Esophagus muscularis mucosa (tissue), 4 donors: ENCODE results near the gene HS6ST3. TPM values are rescaled to one million over a fixed set of nuclear protein-coding genes. Genes with fewer than 3 reads are reported as not detected.

Experiments used
- DNase-seq: peaks from one replicate; pipeline ENCODE4 v3.0.0-alpha.2; 2017; ENCODE audit errors: extremely low spot score
- H3K27ac ChIP-seq, 4 donors: fragments of 200-600 bp; sonication (generic); replicated peaks in 1 of 4; 1 replicate in 3 of 4; 2 replicates in 1 of 4; pipeline ENCODE4 v1.5.1; 2016 to 2019; ENCODE audit warnings: mild to moderate bottlenecking in 1 of 4
- H3K27me3 ChIP-seq, 4 donors: fragments of 200-600 bp; sonication (generic); one replicate each; pipeline versions ENCODE4 v1.5.1 to v1.6.0; 2016 to 2019
- H3K36me3 ChIP-seq, 4 donors: fragments of 200-600 bp; sonication (generic); one replicate each; pipeline ENCODE4 v1.5.1; 2016 to 2019
- H3K4me1 ChIP-seq, 4 donors: fragments of 200-600 bp; sonication (generic); one replicate each; pipeline ENCODE4 v1.5.1; 2016 to 2019
- H3K4me3 ChIP-seq, 4 donors: fragments of 200-600 bp; sonication (generic); 1 replicate in 2 of 4; 2 replicates in 2 of 4; pipeline ENCODE4 v1.5.1; 2016 to 2019; ENCODE audit warnings: mild to moderate bottlenecking in 4 of 4, moderate library complexity in 1 of 4
- H3K9me3 ChIP-seq, 4 donors: fragments of 200-600 bp; sonication (generic); 1 replicate in 3 of 4; 2 replicates in 1 of 4; pipeline ENCODE4 v1.5.1; 2016 to 2019
- EP300 ChIP-seq: sonication (generic); formaldehyde crosslinking; IDR thresholded peaks from one replicate; pipeline ENCODE4 v1.6.1; 2017; ENCODE audit warnings: antibody characterized with exemption
- POLR2A ChIP-seq: fragments of 450-650 bp; IDR thresholded peaks from one replicate; pipeline ENCODE4 v1.6.1; 2017; ENCODE audit warnings: antibody characterized with exemption, moderate library complexity, mild to moderate bottlenecking, low read depth
- POLR2AphosphoS5 ChIP-seq, 2 donors: sonication (generic); formaldehyde crosslinking; IDR thresholded peaks; one replicate each; pipeline ENCODE4 v1.6.1; 2017; ENCODE audit warnings: antibody characterized with exemption in 2 of 2
- WGBS: methylation state at CpG from one replicate; pipeline ENCODE4 v1.1.5; 2018; 5-methylcytosine and 5-hydroxymethylcytosine counted together
- intact Hi-C: fragments of 100-400 bp; cut with DNase I; formaldehyde crosslinking; loops from one replicate; pipeline ENCODE4 v1.15.1; 2023
- total RNA-seq, 4 donors: library from RNA; depleted of rRNA; stranded (reverse); fragments of >200 nt; gene quantifications; one replicate each; pipeline versions ENCODE4 v1.1.0 to v1.2.1, GENCODE V29; 2016
- TF ChIP-seq, protein P1 (sequence below), 3 experiments: fragments of 200-600 bp in 2 of 3; fragments of 450-650 bp in 1 of 3; sonication (generic) in 2 of 3; IDR thresholded peaks; one replicate each; pipeline ENCODE4 v1.5.1; 2017 to 2019; ENCODE audit warnings: antibody characterized with exemption in 3 of 3, mild to moderate bottlenecking in 2 of 3, moderate library complexity in 1 of 3

The HS6ST3 gene
- total RNA-seq, 4 donors from 2014 or later, result 4.6 to 12.4 (median 7.9) TPM

DNA sequence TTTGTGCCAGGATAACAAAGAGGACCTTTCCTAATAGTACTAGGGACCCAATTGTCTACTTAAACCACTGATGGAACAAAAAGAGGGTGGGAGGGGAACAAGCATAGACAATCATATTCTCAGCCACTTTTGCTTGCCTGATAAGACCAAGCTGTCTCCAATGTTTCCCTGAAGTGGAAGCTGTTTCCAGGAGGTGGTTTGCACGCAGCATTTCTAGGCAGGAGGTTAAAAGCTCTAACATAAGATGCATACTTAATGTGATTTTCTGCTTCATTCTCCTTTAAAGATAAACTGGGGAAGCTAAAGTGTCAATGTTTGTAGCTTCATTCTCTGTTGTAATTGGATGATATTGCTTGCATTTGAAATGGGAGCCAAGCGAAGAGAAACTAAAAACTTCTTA, 442.9 kb downstream of the HS6ST3 start:
- Histone ChIP-seq H3K9me3 (no peaks in the 10 kb centered on the region), H3K4me3 (no peak overlapping the region), H3K4me1 (no peaks in the 10 kb centered on the region), H3K27ac (no peak overlapping the region), H3K36me3 (no peaks in the 10 kb centered on the region), H3K27me3 (no peaks in the 10 kb centered on the region)
- intact Hi-C loops, result no loop called here
- no peak for DNase-seq
- WGBS, result 81% methylated on average over 2 of the region's 2 CpGs
- TF ChIP-seq EP300, result no peak
- TF ChIP-seq POLR2AphosphoS5 (IDR thresholded peaks at IDR 0.05), result no peak

DNA sequence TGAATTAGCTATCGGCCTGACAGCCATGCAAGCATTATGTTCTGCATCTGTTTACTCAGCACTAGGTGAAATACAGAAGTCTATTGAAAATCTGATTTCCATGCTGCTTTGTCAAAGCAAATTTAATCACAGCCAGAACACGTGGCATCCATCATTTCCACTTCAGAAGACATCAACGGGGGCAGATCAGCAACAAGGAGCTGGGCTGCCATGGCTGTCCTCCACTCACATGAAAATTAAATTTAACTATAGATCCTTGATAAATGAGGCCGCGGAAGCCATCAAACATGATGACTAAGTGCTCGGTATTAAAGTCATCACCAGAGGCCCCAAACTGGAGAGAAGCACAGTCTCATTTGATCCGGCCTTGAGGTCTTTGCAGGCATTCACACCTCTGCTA, 443.5 kb downstream of the HS6ST3 start:
- DNase-seq, result no peak
- TF ChIP-seq, protein P1, sequence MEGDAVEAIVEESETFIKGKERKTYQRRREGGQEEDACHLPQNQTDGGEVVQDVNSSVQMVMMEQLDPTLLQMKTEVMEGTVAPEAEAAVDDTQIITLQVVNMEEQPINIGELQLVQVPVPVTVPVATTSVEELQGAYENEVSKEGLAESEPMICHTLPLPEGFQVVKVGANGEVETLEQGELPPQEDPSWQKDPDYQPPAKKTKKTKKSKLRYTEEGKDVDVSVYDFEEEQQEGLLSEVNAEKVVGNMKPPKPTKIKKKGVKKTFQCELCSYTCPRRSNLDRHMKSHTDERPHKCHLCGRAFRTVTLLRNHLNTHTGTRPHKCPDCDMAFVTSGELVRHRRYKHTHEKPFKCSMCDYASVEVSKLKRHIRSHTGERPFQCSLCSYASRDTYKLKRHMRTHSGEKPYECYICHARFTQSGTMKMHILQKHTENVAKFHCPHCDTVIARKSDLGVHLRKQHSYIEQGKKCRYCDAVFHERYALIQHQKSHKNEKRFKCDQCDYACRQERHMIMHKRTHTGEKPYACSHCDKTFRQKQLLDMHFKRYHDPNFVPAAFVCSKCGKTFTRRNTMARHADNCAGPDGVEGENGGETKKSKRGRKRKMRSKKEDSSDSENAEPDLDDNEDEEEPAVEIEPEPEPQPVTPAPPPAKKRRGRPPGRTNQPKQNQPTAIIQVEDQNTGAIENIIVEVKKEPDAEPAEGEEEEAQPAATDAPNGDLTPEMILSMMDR (IDR thresholded peaks at IDR 0.05), result no peak
- no peak for TF ChIP-seq EP300
- TF ChIP-seq POLR2A, result no peak
- Histone ChIP-seq H3K27ac (no peak overlapping the region), H3K27me3 (no peaks in the 10 kb centered on the region), H3K4me3 (no peak overlapping the region), H3K9me3 (no peaks in the 10 kb centered on the region), H3K36me3 (no peaks in the 10 kb centered on the region), H3K4me1 (no peaks in the 10 kb centered on the region)
- intact Hi-C loops, result no loop called here
- WGBS, result 76% methylated on average over 7 of the region's 7 CpGs

DNA sequence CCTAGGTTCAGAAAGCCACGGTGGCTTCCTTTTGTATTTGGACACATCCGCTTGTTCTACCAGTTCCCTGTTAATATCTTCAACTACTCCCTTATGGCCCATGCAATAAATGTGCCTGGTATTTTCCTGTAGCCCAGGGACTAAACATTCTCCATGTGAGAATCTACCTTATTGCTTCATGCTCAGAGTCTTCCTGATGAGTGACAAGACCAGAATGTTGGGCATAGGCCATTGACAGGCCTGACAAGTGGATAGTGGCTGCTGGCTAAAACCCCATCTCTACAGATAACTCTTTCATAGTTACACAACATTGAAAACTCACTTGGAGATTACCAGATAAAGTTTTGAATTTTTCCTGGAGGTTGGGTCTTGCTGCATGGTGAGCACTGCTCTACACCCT, 449.9 kb downstream of the HS6ST3 start:
- no peak for DNase-seq
- WGBS, result 89% methylated on average over 2 of the region's 2 CpGs

DNA sequence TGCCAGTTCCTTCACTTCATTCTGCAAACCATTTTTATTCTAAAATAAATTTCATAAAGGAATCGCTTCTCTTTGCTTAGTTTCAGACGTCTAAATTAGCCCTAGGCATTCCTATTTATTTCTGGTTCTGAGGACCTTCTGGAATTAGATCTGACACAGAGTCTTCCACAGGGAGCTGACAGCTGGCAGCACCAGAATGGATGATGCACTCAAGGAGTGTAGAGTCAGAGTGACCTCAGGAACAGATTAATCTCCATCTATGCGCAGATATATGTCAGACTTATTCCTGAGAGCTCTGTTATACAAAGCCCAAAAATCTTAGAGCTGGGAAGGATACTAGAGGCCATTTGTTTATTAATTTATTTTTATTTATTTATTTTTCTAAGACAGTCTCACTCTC, 450.8 kb downstream of the HS6ST3 start:
- Histone ChIP-seq H3K9me3 (no peaks in the 10 kb centered on the region), H3K4me3 (no peak overlapping the region), H3K4me1 (no peaks in the 10 kb centered on the region), H3K27ac (no peak overlapping the region), H3K27me3 (no peaks in the 10 kb centered on the region), H3K36me3 (no peaks in the 10 kb centered on the region)
- 66% methylated on average over 3 of the region's 3 CpGs for WGBS
- intact Hi-C loops, result no loop called here
- TF ChIP-seq POLR2AphosphoS5 (IDR thresholded peaks at IDR 0.05) (no peak), EP300 (no peak), POLR2A (no peak)
- TF ChIP-seq, protein P1 (IDR thresholded peaks at IDR 0.05), result no peak
- DNase-seq, result no peak

More for the DNA sequence above, 449.9 kb downstream of the HS6ST3 start:
- TF ChIP-seq EP300 (no peak), POLR2A (no peak), POLR2AphosphoS5 (IDR thresholded peaks at IDR 0.05) (no peak)
- TF ChIP-seq, protein P1 (IDR thresholded peaks at IDR 0.05), result no peak
- no peaks in the 10 kb centered on the region for H3K27me3 ChIP-seq
- H3K9me3 ChIP-seq, result no peaks in the 10 kb centered on the region
- intact Hi-C loops, result no loop called here
- H3K4me1 ChIP-seq, result no peaks in the 10 kb centered on the region
- H3K36me3 ChIP-seq, result no peaks in the 10 kb centered on the region
- H3K4me3 ChIP-seq, result no peak overlapping the region
- H3K27ac ChIP-seq, result no peak overlapping the region

DNA sequence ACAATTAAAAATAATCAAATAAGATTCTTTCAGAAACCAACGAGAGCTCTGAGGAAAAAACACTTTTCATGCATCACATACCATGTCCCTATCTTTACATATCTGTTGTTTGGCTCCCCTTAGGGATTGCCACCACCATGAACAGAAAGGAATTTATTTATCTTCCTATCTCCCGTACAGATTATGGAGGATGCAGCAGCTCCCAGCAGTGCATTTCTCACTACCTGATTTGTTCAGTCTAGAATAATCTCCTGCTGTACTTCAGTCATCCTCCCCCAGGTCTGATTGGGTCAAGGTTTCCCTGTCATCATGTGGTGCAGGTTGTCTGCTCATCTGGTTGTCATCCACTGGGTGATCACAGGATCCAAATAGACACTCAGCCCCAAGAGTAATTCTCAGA, 453.1 kb downstream of the HS6ST3 start:
- no peak overlapping the region for H3K4me3 ChIP-seq
- TF ChIP-seq POLR2AphosphoS5 (IDR thresholded peaks at IDR 0.05) (no peak), EP300 (no peak), POLR2A (no peak)
- TF ChIP-seq, protein P1 (IDR thresholded peaks at IDR 0.05), result no peak
- intact Hi-C loops, result no loop called here
- H3K27me3 ChIP-seq, result no peaks in the 10 kb centered on the region
- no peaks in the 10 kb centered on the region for H3K9me3 ChIP-seq
- 74% methylated on average over 2 of the region's 2 CpGs for WGBS
- no peaks in the 10 kb centered on the region for H3K4me1 ChIP-seq
- DNase-seq, result no peak
- no peaks in the 10 kb centered on the region for H3K36me3 ChIP-seq
- no peak overlapping the region for H3K27ac ChIP-seq
